SK-N-SH treated with all-trans-retinoic acid at 6 μM for 48 hours (cell line): Measurements from ENCODE around the gene USH2A.

Source experiments
- ATAC-seq: fragments of 200-7000 bp; cut with Tn5 transposase; 3 replicates; pipeline ENCODE4 v1.9.1; 2020; ENCODE audit warnings: mild to moderate bottlenecking, moderate library complexity
- ARNTL ChIP-seq: fragments of 450-650 bp; formaldehyde crosslinking; IDR thresholded peaks from 2 replicates; pipeline ENCODE4 v1.5.0; 2020; ENCODE audit warnings: low read depth, mild to moderate bottlenecking, moderate library complexity, borderline replicate concordance
- BACH2 ChIP-seq: fragments of 250-450 bp; sonication (Bioruptor Pico); IDR thresholded peaks from 2 replicates; pipeline ENCODE4 v1.9.0; 2021; ENCODE audit warnings: mild to moderate bottlenecking, borderline replicate concordance
- CSDC2 ChIP-seq: fragments of 250-450 bp; sonication (Bioruptor Pico); IDR thresholded peaks from 2 replicates; pipeline ENCODE4 v1.5.0; 2020; ENCODE audit warnings: mild to moderate bottlenecking, moderate library complexity
- CSRNP3 ChIP-seq: fragments of 250-450 bp; sonication (Bioruptor Pico); IDR thresholded peaks from 2 replicates; pipeline ENCODE4 v1.5.1; 2021; ENCODE audit warnings: mild to moderate bottlenecking, moderate library complexity
- ESRRG ChIP-seq: fragments of 250-450 bp; sonication (Bioruptor Pico); IDR thresholded peaks from 2 replicates; pipeline ENCODE4 v1.6.1; 2021; ENCODE audit warnings: mild to moderate bottlenecking
- GLIS3 ChIP-seq: fragments of 250-450 bp; sonication (Bioruptor Pico); IDR thresholded peaks from 2 replicates; pipeline ENCODE4 v1.5.0; 2020; ENCODE audit warnings: mild to moderate bottlenecking, moderate library complexity
- ISL1 ChIP-seq: fragments of 250-450 bp; sonication (Bioruptor Pico); IDR thresholded peaks from 2 replicates; pipeline ENCODE4 v2.1.2; 2022; ENCODE audit warnings: mild to moderate bottlenecking, moderate library complexity
- OSR1 ChIP-seq: fragments of 250-450 bp; sonication (Bioruptor Pico); IDR thresholded peaks from 2 replicates; pipeline ENCODE4 v1.8.0; 2022; ENCODE audit warnings: moderate library complexity, mild to moderate bottlenecking, inconsistent platforms
- PATZ1 ChIP-seq: fragments of 250-450 bp; sonication (Bioruptor Pico); IDR thresholded peaks from 2 replicates; pipeline ENCODE4 v1.8.0; 2020; ENCODE audit warnings: mild to moderate bottlenecking, moderate library complexity, borderline replicate concordance
- POU6F1 ChIP-seq: fragments of 250-450 bp; sonication (Bioruptor Pico); IDR thresholded peaks from 2 replicates; pipeline ENCODE4 v1.8.0; 2021; ENCODE audit warnings: low read depth, mild to moderate bottlenecking, moderate library complexity, borderline replicate concordance
- PPARA ChIP-seq: fragments of 250-450 bp; sonication (Bioruptor Pico); IDR thresholded peaks from 2 replicates; pipeline ENCODE4 v1.5.0; 2020; ENCODE audit warnings: mild to moderate bottlenecking, borderline replicate concordance
- RARB ChIP-seq: fragments of 250-450 bp; sonication (Bioruptor Pico); IDR thresholded peaks from 2 replicates; pipeline ENCODE4 v1.8.0; 2021; ENCODE audit warnings: mild to moderate bottlenecking, moderate library complexity
- TCF4 ChIP-seq: fragments of 250-450 bp; sonication (Bioruptor Pico); IDR thresholded peaks from 2 replicates; pipeline ENCODE4 v1.8.0; 2021; ENCODE audit warnings: mild to moderate bottlenecking, moderate library complexity, borderline replicate concordance
- TOX ChIP-seq: fragments of 250-450 bp; sonication (Bioruptor Pico); IDR thresholded peaks from 2 replicates; pipeline ENCODE4 v1.8.0; 2021; ENCODE audit warnings: mild to moderate bottlenecking, moderate library complexity, borderline replicate concordance
- ZC3H10 ChIP-seq: fragments of 250-450 bp; sonication (Bioruptor Pico); IDR thresholded peaks from 2 replicates; pipeline ENCODE4 v1.5.1; 2021; ENCODE audit warnings: mild to moderate bottlenecking, moderate library complexity
- ZFP3 ChIP-seq: fragments of 250-450 bp; sonication (Bioruptor Pico); IDR thresholded peaks from 2 replicates; pipeline ENCODE4 v1.5.0; 2020; ENCODE audit warnings: mild to moderate bottlenecking, moderate library complexity
- ZFP30 ChIP-seq: fragments of 450-650 bp; formaldehyde crosslinking; IDR thresholded peaks from 2 replicates; pipeline ENCODE4 v1.5.0; 2022; ENCODE audit warnings: mild to moderate bottlenecking, moderate library complexity
- ZNF565 ChIP-seq: fragments of 450-650 bp; formaldehyde crosslinking; conservative IDR thresholded peaks from 2 replicates; pipeline ENCODE4 v1.5.0; 2020; ENCODE audit warnings: low read depth, mild to moderate bottlenecking, moderate library complexity
- ZNF70 ChIP-seq: fragments of 450-650 bp; formaldehyde crosslinking; IDR thresholded peaks from 2 replicates; pipeline ENCODE4 v1.5.0; 2020; ENCODE audit warnings: mild to moderate bottlenecking, moderate library complexity
- ZNF8 ChIP-seq: fragments of 450-650 bp; formaldehyde crosslinking; IDR thresholded peaks from 2 replicates; pipeline ENCODE4 v1.5.0; 2020; ENCODE audit warnings: mild to moderate bottlenecking, moderate library complexity
- TF ChIP-seq, protein P1 (sequence below): fragments of 250-450 bp; sonication (Bioruptor Pico); IDR thresholded peaks from 2 replicates; pipeline ENCODE4 v1.5.1; 2020; ENCODE audit warnings: low read depth, mild to moderate bottlenecking, moderate library complexity
- TF ChIP-seq, protein P2 (sequence below): fragments of 250-450 bp; sonication (Bioruptor Pico); IDR thresholded peaks from 2 replicates; pipeline ENCODE4 v1.5.0; 2020; ENCODE audit warnings: mild to moderate bottlenecking, moderate library complexity

The USH2A gene

DNA sequence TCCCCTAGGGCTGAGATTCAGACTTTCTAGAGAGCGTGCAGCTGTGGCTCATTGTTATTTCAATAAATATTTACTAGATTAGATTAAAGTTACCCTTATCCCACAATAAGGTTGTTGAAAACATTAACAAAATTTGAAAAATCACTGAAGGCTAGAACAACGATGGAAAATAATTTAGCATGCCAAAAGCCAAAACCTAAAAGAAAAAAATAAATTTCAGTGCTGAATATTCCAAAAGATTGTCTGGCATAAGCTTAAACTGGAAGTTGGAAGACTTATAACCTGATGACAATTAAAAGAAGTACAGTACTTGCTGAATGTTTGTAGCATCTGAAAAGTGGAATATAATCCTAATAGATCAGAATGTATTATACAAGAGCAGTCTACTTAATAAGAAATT, 221.3 kb downstream of the USH2A start:
- no peak for ATAC-seq
- TF ChIP-seq, protein P1, sequence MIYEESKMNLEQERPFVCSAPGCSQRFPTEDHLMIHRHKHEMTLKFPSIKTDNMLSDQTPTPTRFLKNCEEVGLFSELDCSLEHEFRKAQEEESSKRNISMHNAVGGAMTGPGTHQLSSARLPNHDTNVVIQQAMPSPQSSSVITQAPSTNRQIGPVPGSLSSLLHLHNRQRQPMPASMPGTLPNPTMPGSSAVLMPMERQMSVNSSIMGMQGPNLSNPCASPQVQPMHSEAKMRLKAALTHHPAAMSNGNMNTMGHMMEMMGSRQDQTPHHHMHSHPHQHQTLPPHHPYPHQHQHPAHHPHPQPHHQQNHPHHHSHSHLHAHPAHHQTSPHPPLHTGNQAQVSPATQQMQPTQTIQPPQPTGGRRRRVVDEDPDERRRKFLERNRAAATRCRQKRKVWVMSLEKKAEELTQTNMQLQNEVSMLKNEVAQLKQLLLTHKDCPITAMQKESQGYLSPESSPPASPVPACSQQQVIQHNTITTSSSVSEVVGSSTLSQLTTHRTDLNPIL (CRISPR knock-in tag), result no peak
- no peak for TF ChIP-seq ZNF8 (CRISPR knock-in tag)
- TF ChIP-seq ARNTL (CRISPR knock-in tag), result no peak
- TF ChIP-seq PATZ1 (CRISPR knock-in tag), result no peak
- TF ChIP-seq BACH2 (CRISPR knock-in tag), result no peak
- TF ChIP-seq TOX (CRISPR knock-in tag), result no peak
- no peak for TF ChIP-seq GLIS3 (CRISPR knock-in tag)
- no peak for TF ChIP-seq OSR1 (CRISPR knock-in tag)
- TF ChIP-seq ZC3H10, result no peak
- no peak for TF ChIP-seq ISL1

DNA sequence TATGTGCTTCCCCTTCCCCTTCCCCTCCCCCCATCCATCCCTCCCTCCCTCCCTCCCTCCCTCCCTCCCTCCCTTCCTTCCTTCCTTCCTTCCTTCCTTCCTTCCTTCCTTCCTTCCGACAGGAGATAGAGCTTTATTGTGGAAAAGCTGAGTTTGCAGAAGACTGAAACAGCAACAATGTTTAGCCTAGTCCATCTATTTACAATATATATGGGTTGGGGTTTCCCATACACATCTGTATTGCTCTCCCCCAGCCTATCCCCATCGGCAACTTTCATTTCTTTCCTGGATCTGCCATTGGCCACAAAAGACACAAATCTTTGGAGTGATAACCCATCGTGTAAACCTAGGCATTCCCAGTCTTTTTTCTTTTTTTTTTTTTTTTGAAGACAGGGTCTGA, 222.3 kb downstream of the USH2A start:
- TF ChIP-seq ESRRG (no peak), ISL1 (no peak), POU6F1 (no peak)
- TF ChIP-seq, protein P1 (CRISPR knock-in tag), result no peak
- no peak for ATAC-seq

DNA sequence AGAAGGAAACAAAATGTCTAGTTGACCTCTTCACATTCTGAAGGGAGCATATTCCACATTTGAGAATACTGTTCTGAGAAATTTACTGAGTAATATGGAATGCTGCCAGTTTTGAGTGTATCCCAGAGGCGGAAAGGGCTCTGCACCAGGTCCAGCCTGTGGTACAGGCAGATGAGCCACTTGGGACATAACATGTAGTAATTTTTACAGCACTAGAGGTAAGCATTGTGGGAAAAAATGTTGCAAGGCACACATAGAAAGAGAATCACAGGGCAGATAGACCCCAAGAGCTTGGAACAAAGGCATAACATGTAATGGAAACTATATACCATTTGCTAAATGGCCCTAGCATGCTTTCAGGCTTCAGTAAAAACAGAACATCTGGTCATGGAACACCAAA, 228.5 kb downstream of the USH2A start:
- ATAC-seq, result no peak
- TF ChIP-seq TCF4 (CRISPR knock-in tag) (no peak), RARB (CRISPR knock-in tag) (no peak), ZNF565 (CRISPR knock-in tag) (no peak), PPARA (CRISPR knock-in tag) (no peak), POU6F1 (no peak), ISL1 (no peak), ZC3H10 (no peak), ARNTL (CRISPR knock-in tag) (no peak), ZFP30 (CRISPR knock-in tag) (no peak), ZFP3 (CRISPR knock-in tag) (no peak), CSDC2 (CRISPR knock-in tag) (no peak), OSR1 (CRISPR knock-in tag) (no peak), CSRNP3 (CRISPR knock-in tag) (no peak), ESRRG (no peak), GLIS3 (CRISPR knock-in tag) (no peak), ZNF70 (CRISPR knock-in tag) (no peak)
- TF ChIP-seq, protein P2, sequence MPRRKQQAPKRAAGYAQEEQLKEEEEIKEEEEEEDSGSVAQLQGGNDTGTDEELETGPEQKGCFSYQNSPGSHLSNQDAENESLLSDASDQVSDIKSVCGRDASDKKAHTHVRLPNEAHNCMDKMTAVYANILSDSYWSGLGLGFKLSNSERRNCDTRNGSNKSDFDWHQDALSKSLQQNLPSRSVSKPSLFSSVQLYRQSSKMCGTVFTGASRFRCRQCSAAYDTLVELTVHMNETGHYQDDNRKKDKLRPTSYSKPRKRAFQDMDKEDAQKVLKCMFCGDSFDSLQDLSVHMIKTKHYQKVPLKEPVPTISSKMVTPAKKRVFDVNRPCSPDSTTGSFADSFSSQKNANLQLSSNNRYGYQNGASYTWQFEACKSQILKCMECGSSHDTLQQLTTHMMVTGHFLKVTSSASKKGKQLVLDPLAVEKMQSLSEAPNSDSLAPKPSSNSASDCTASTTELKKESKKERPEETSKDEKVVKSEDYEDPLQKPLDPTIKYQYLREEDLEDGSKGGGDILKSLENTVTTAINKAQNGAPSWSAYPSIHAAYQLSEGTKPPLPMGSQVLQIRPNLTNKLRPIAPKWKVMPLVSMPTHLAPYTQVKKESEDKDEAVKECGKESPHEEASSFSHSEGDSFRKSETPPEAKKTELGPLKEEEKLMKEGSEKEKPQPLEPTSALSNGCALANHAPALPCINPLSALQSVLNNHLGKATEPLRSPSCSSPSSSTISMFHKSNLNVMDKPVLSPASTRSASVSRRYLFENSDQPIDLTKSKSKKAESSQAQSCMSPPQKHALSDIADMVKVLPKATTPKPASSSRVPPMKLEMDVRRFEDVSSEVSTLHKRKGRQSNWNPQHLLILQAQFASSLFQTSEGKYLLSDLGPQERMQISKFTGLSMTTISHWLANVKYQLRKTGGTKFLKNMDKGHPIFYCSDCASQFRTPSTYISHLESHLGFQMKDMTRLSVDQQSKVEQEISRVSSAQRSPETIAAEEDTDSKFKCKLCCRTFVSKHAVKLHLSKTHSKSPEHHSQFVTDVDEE (CRISPR knock-in tag), result no peak
